Endothelial cell of umbilical vein (primary cell): ENCODE data around the gene MINAR1. TPM values are rescaled to one million over a fixed set of nuclear protein-coding genes. Genes with fewer than 3 reads are reported as not detected.

Experiments
- BruUV-seq: library from RNA; stranded (reverse); fragments of 400-500 nt; replicated peaks from 2 replicates; lab custom pipeline; 2021; lab: Mats Ljungman, UMichigan
- CTCF ChIA-PET: fragments of 300-600, 350-600 bp; sonication (Branson Sonifier 250); formaldehyde crosslinking; loops from one replicate; lab custom pipeline; 2021; ENCODE audit warnings: antibody characterized with exemption, inconsistent platforms; lab: Charles Lee
- POLR2A ChIA-PET: fragments of 300-600, 350-600 bp; sonication (Branson Sonifier 250); formaldehyde crosslinking; loops from one replicate; lab custom pipeline; 2021; ENCODE audit warnings: antibody characterized with exemption, inconsistent platforms; lab: Charles Lee
- DNase-seq: peaks from one replicate; pipeline ENCODE4 v3.0.0-alpha.2; 2011; ENCODE audit warnings: low read depth, low spot score
- FAIRE-seq: peaks from 2 replicates; lab custom pipeline; 2011; peaks lifted over from hg19 to GRCh38; lab: Jason Lieb, UNC
- H2AFZ ChIP-seq: 2 replicates; pipeline ENCODE4 v1.6.0; 2012; ENCODE audit warnings: low read depth, low read length, control low read depth, inconsistent platforms
- H3K27ac ChIP-seq: 2 replicates; pipeline ENCODE4 v1.5.1; 2011; ENCODE audit warnings: low read depth, mild to moderate bottlenecking, control low read depth, low read length, moderate library complexity; ENCODE audit not compliant: insufficient read depth
- H3K27me3 ChIP-seq, 2 experiments: 2 replicates each; pipeline versions ENCODE4 v1.6.0 to v1.6.1; 2011; ENCODE audit warnings: low read length in 2 of 2, mixed read lengths in 1 of 2; ENCODE audit not compliant: control insufficient read depth in 2 of 2, insufficient read depth in 2 of 2
- H3K36me3 ChIP-seq, 2 experiments: 2 replicates in 1 of 2; 3 replicates in 1 of 2; pipeline ENCODE4 v1.5.1; 2011; ENCODE audit warnings: low read length in 2 of 2, mild to moderate bottlenecking in 1 of 2, moderate library complexity in 1 of 2; ENCODE audit not compliant: control insufficient read depth in 2 of 2, insufficient read depth in 2 of 2; ENCODE audit errors: extremely low read depth in 1 of 2
- H3K4me1 ChIP-seq: 3 replicates; pipeline ENCODE4 v1.5.1; 2011; ENCODE audit warnings: mild to moderate bottlenecking, low read length; ENCODE audit not compliant: control insufficient read depth, insufficient read depth; ENCODE audit errors: extremely low read depth
- H3K4me2 ChIP-seq: 2 replicates; pipeline ENCODE4 v1.6.1; 2011; ENCODE audit warnings: low read length, control low read depth, mixed read lengths; ENCODE audit not compliant: insufficient read depth
- H3K4me3 ChIP-seq, 3 experiments: fragments of 200-600 bp in 1 of 3; sonication (generic), shearing (Covaris generic) in 1 of 3; replicated peaks in 1 of 3; 2 replicates each; pipeline ENCODE4 v1.5.1; 2011 to 2016; ENCODE audit warnings: control low read depth in 3 of 3, low read length in 3 of 3, mild to moderate bottlenecking in 2 of 3, inconsistent platforms in 1 of 3, low read depth in 1 of 3, moderate library complexity in 1 of 3; ENCODE audit not compliant: insufficient read depth in 1 of 3
- H3K79me2 ChIP-seq: 2 replicates; pipeline ENCODE4 v1.6.0; 2012; ENCODE audit warnings: low read length, inconsistent platforms; ENCODE audit not compliant: control insufficient read depth, insufficient read depth
- H3K9ac ChIP-seq: replicated peaks from 2 replicates; pipeline ENCODE3; 2011; ENCODE audit warnings: low read length, control low read depth; ENCODE audit not compliant: insufficient read depth; ENCODE audit errors: extremely low read depth
- H3K9me1 ChIP-seq: replicated peaks from 3 replicates; pipeline ENCODE4 v1.6.0; 2011; ENCODE audit warnings: mild to moderate bottlenecking, low read length; ENCODE audit not compliant: control insufficient read depth, insufficient read depth; ENCODE audit errors: extremely low read depth
- H3K9me3 ChIP-seq: replicated peaks from 2 replicates; pipeline ENCODE4 v1.5.1; 2012; ENCODE audit warnings: low read length, inconsistent platforms; ENCODE audit not compliant: control insufficient read depth, insufficient read depth
- H4K20me1 ChIP-seq: replicated peaks from 2 replicates; pipeline ENCODE3; 2011; ENCODE audit warnings: mild to moderate bottlenecking, low read length; ENCODE audit not compliant: control insufficient read depth, insufficient read depth; ENCODE audit errors: extremely low read depth
- CTCF ChIP-seq, 2 donors: IDR thresholded peaks; 1 replicate in 1 of 2; 2 replicates in 1 of 2; pipeline ENCODE4 v1.5.1; 2011; ENCODE audit warnings: low read length in 2 of 2, mild to moderate bottlenecking in 2 of 2, moderate library complexity in 2 of 2, control low read depth in 1 of 2, inconsistent platforms in 1 of 2, low read depth in 1 of 2; ENCODE audit not compliant: insufficient read depth in 1 of 2; ENCODE audit errors: extremely low read depth in 1 of 2
- EZH2 ChIP-seq: IDR thresholded peaks from 2 replicates; pipeline ENCODE4 v1.6.1; 2012; ENCODE audit warnings: borderline replicate concordance, low read depth, mild to moderate bottlenecking, moderate library complexity, low read length, inconsistent platforms; ENCODE audit not compliant: severe bottlenecking
- FOS ChIP-seq: IDR thresholded peaks from 2 replicates; pipeline ENCODE4 v1.6.1; 2011; ENCODE audit warnings: mild to moderate bottlenecking, low read length, moderate library complexity, borderline replicate concordance; ENCODE audit not compliant: insufficient read depth
- GATA2 ChIP-seq: IDR thresholded peaks from 2 replicates; pipeline ENCODE4 v1.7.0; 2011; ENCODE audit warnings: low read depth, mild to moderate bottlenecking, moderate library complexity, mixed read lengths, low read length; ENCODE audit not compliant: insufficient read length, insufficient read depth
- JUN ChIP-seq: IDR thresholded peaks from 2 replicates; pipeline ENCODE4 v1.6.1; 2011; ENCODE audit warnings: borderline replicate concordance, low read depth; ENCODE audit not compliant: insufficient read length, insufficient read depth
- MAX ChIP-seq: IDR thresholded peaks from 2 replicates; pipeline ENCODE4 v1.6.1; 2011; ENCODE audit not compliant: insufficient read depth, insufficient read length
- MYC ChIP-seq: IDR thresholded peaks from one replicate; pipeline ENCODE4 v1.6.1; 2011; ENCODE audit warnings: mild to moderate bottlenecking, low read depth, low read length
- POLR2A ChIP-seq: IDR thresholded peaks from 2 replicates; pipeline ENCODE4 v1.6.1; 2012; ENCODE audit warnings: low read depth, mild to moderate bottlenecking, control low read depth, low read length
- POLR2AphosphoS5 ChIP-seq: IDR thresholded peaks from 2 replicates; pipeline ENCODE4 v1.6.1; 2012; ENCODE audit warnings: low read depth, mild to moderate bottlenecking, control low read depth, low read length, moderate library complexity; ENCODE audit not compliant: insufficient read depth
- dilution Hi-C: fragments of 300-500 bp; cut with MboI; formaldehyde crosslinking; loops from one replicate; pipeline ENCODE4 v1.15.0; 2019; ENCODE audit warnings: low sequenced_read_pairs; ENCODE audit not compliant: extremely low pct_ligation_motif_present
- intact Hi-C: fragments of 100-400 bp; cut with micrococcal nuclease; formaldehyde crosslinking; loops from one replicate; pipeline ENCODE4 v1.10.0; 2022
- polyA plus RNA-seq, 4 experiments: library from polyadenylated mRNA; depleted of rRNA in 3 of 4; stranded (reverse) in 3 of 4; unstranded in 1 of 4; fragments of >200 nt; gene quantifications; 2 replicates each; pipeline versions ENCODE4 v1.2.1 to v1.2.3, GENCODE V29; 2011 to 2012; ENCODE audit warnings: missing spikeins in 1 of 4
- total RNA-seq: library from RNA; stranded (reverse); gene quantifications from 2 replicates; pipeline ENCODE4 v1.2.3, GENCODE V29; 2021

MINAR1 gene
- total and polyA plus RNA-seq, 2 donors (not counting 3 experiments of a cell fraction or from before 2014, with no cell fraction given) = 0.33 to 0.93 TPM

GRCh38 chr15:79453446-79453845 is 21.3 kb downstream of the MINAR1 start:
- Histone ChIP-seq H3K4me2 (no peak overlapping the region), H2AFZ (no peak overlapping the region), H3K79me2 (no peaks in the 10 kb centered on the region), H3K9me3 (no peaks in the 10 kb centered on the region), H3K9ac (no peak overlapping the region), H4K20me1 (no peaks in the 10 kb centered on the region), H3K4me1 (no peaks in the 10 kb centered on the region), H3K4me3 (no peak overlapping the region), H3K36me3 (no peaks in the 10 kb centered on the region), H3K27ac (no peak overlapping the region), H3K9me1 (no peaks in the 10 kb centered on the region), H3K27me3 (peaks cover 0 to 2% of the 10 kb centered on the region in 2 experiments)
- no TSS peak for BruUV-seq
- TF ChIP-seq MYC = no peak
- no peak for TF ChIP-seq MAX
- no peak for TF ChIP-seq POLR2A
- no peak for TF ChIP-seq FOS
- TF ChIP-seq EZH2 = no peak
- no peak for TF ChIP-seq JUN
- TF ChIP-seq CTCF (IDR thresholded peaks at IDR 0.05; ENCODE audit: extremely low read depth in 1 of 2, insufficient read depth in 1 of 2, low read depth in 1 of 2, low read length in 2 of 2) = no peak
- TF ChIP-seq POLR2AphosphoS5 = no peak
- no peak for TF ChIP-seq GATA2
- intact Hi-C loops (no loop called here), dilution Hi-C loops (no loop called here)
- DNase-seq = no peak
- no peak for FAIRE-seq
- POLR2A ChIA-PET = no interaction called here
- CTCF ChIA-PET = no interaction called here
